GM12872 (cell line): Measurements from ENCODE around the gene S100A3.

Experiments
- CTCF ChIP-seq: IDR thresholded peaks from 3 replicates; pipeline ENCODE4 v1.5.1; 2011; ENCODE audit warnings: low read depth, mild to moderate bottlenecking, low read length, moderate library complexity; ENCODE audit not compliant: insufficient read depth

S100A3 gene

GRCh38 chr1:153571706-153572105, 22.6 kb upstream of the S100A3 start:
- TF ChIP-seq CTCF, result no peak

DNA sequence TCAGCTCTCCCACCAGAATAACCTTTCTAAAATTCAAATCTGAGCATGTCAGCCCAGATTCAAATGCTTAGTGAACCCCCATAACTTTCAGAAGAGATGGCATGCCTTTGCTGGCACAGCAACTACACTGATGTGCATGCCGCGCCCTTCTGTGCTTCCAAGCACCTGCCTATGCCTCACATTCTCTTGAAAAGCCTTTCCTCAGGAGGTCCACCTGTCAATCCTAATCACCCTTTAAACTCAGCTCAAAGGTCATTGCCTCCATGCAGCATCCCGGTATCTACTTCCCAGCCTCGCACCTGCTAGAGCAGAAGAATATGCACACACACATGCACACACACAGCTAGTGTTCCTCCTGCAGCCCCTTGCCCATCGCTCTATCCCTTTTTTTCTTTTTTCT, 21.8 kb upstream of the S100A3 start:
- TF ChIP-seq CTCF, result no peak

GRCh38 chr1:153569465-153569864, 20.4 kb upstream of the S100A3 start:
- no peak for TF ChIP-seq CTCF

GRCh38 chr1:153568367-153569099, 19.5 kb upstream of the S100A3 start:
- TF ChIP-seq CTCF, result peak; percentile 99

DNA sequence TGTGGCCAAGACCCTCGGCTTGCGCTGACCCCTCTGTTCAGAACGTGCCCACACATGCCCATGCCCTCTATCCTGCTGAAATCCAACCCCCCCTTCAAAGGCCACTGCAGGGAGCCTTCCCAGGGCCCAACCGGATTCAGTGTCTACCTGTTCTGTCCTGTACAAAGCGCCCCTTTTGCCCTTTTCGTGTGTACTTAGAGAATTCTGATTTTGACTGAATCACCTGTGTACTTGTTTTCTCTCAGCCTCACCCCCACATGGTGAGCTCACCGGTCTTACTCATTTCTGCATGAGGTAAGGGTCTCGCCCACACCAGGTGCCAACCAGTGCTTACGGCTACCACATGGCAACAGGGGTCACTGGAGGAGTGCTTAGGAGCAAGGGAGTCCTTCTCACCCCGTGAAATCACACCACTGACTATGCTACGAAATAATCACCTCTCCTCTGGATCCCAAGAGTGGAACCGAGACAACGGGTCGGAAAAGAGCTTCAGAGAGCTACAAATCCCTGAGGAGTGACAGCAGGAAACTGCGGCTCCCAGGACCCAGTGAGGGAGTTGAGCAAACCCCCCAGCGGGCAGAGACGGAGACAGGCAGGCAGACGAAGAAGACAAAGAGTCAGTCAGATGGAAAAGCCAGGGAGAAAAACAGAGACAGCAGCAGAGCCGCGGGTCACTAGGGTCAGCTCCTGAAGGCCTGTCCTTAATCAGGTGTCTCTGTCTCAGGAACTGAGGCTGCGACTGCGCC, 18.7 kb upstream of the S100A3 start:
- TF ChIP-seq CTCF, result no peak

GRCh38 chr1:153566414-153567371, 17.6 kb upstream of the S100A3 start:
- no peak for TF ChIP-seq CTCF
